ENCODE results near the gene OR12D2. TPM values are rescaled to one million over a fixed set of nuclear protein-coding genes. Genes with fewer than 3 reads are reported as not detected.
A peak's percentile ranks its signal among the peaks of the same experiment; 100 is the strongest.

The OR12D2 gene
- total RNA-seq (2016; rRNA removed; fragmentation: Illumina TruSeq; extraction: Trizol), result not detected in 2 replicates
- not detected in 2 replicates for total RNA-seq (2016; cell fraction: cytosol; rRNA removed; fragmentation: Illumina TruSeq; extraction: Trizol; ENCODE audit: low read depth)
- total RNA-seq (2016; cell fraction: insoluble cytoplasmic fraction; rRNA removed; fragmentation: Illumina TruSeq; extraction: Trizol), result not detected in 2 replicates
- not detected in 2 replicates for total RNA-seq (2016; cell fraction: membrane; rRNA removed; fragmentation: Illumina TruSeq; extraction: Trizol)
- total RNA-seq (2016; cell fraction: nucleus; rRNA removed; fragmentation: Illumina TruSeq; extraction: Trizol), result 0.37 TPM in 1 of 2 replicates, not detected in the other
- 0.05 and 0.26 TPM in 2 replicates for polyA plus RNA-seq (2011; rRNA removed)
- 0.08 TPM in 1 of 2 replicates, not detected in the other for polyA plus RNA-seq (2011; cell fraction: cytosol; rRNA removed)
- polyA plus RNA-seq (2011; cell fraction: nucleus; rRNA removed), result 0.09 and 0.47 TPM in 2 replicates
- polyA plus RNA-seq (2012), result not detected in 2 replicates
- not detected in 2 replicates for polyA plus RNA-seq (2016; cell fraction: cytosol; fragmentation: Illumina TruSeq; extraction: Trizol; ENCODE audit: low read depth)
- not detected in 2 replicates for polyA plus RNA-seq (2016; cell fraction: insoluble cytoplasmic fraction; fragmentation: Illumina TruSeq; extraction: Trizol; ENCODE audit: low read depth)
- not detected in 2 replicates for polyA plus RNA-seq (2016; cell fraction: membrane; fragmentation: Illumina TruSeq; extraction: Trizol; ENCODE audit: low read depth)
- not detected in 2 replicates for polyA plus RNA-seq (2016; cell fraction: nucleus; fragmentation: Illumina TruSeq; extraction: Trizol; ENCODE audit: insufficient read depth, low read depth)
- polyA minus RNA-seq (2011; rRNA and poly(A)+ RNA removed; ENCODE audit: low replicate concordance), result 2.6 TPM in 1 of 2 replicates, not detected in the other
- not detected in 2 replicates for polyA minus RNA-seq (2011; cell fraction: cytosol; rRNA and poly(A)+ RNA removed)
- polyA minus RNA-seq (2011; cell fraction: nucleus; rRNA and poly(A)+ RNA removed), result 2.4 and 3.0 TPM in 2 replicates
- percentile 17 among the genes with signal in this experiment for Bru-seq, nascent RNA
- BruChase-seq, experiment 1, labeled RNA remaining after a 6-hour chase, result not detected
- BruChase-seq, experiment 2, labeled RNA remaining after a 2-hour chase, result percentile 8 among the genes with signal in this experiment
- long read RNA-seq, experiment 1, result 0 reads
- long read RNA-seq, experiment 2, result 0 reads

- Histone ChIP-seq H4K20me1 (ENCODE audit: insufficient read depth, low read length) (no peaks in the 10 kb centered on the region), H3K4me1 (ENCODE audit: insufficient read depth, low read length) (no peaks in the 10 kb centered on the region), H3K79me2 (ENCODE audit: insufficient read depth, low read length) (no peaks in the 10 kb centered on the region), H3K36me3 (replicated peaks in 1 of 2; ENCODE audit: control insufficient read depth in 1 of 2, insufficient read depth in 2 of 2, low read length in 2 of 2) (no peaks in the 10 kb centered on the region), H3K9me3 (ENCODE audit: low read length) (no peaks in the 10 kb centered on the region), H3K4me3 (replicated peaks in 1 of 3; ENCODE audit: insufficient read depth in 1 of 3, low read depth in 2 of 3, low read length in 3 of 3) (no peak within 1 kb of the TSS), H3K27me3 (ENCODE audit: control insufficient read depth in 1 of 2, insufficient read depth in 2 of 2, low read length in 2 of 2) (no peaks in the 10 kb centered on the region), H3K27ac (ENCODE audit: extremely low read length, insufficient read depth, low read length) (no peak within 1 kb of the TSS), H2AFZ (ENCODE audit: low read length) (no peak within 1 kb of the TSS), H3K9ac (ENCODE audit: insufficient read depth, low read depth, low read length) (no peak within 1 kb of the TSS), H3K4me2 (ENCODE audit: low read depth, low read length) (no peak within 1 kb of the TSS)
- intact Hi-C loops (cut with micrococcal nuclease; ENCODE audit: unreplicated experiment), result no loop called here
- in situ Hi-C loops (cut with HindIII; ENCODE audit: extremely low pct_ligation_motif_present, low pct_unique_long_range_greater_than_20kb), result no loop called here
- ChIA-PET POLR2A (no interaction called here), CTCF (ENCODE audit: low intra/inter-chr PET ratio, low total read pairs) (no interaction called here)
- DNase-seq (ENCODE audit: low spot score), result no peak
- no peak for ATAC-seq
- no peak for FAIRE-seq
- BruUV-seq (replicated peaks), result no TSS peak
- no peak for TF ChIP-seq KAT7 (CRISPR knock-in tag; IDR thresholded peaks at IDR 0.05; ENCODE audit: borderline replicate concordance)
- TF ChIP-seq ESRRA (CRISPR knock-in tag; IDR thresholded peaks at IDR 0.05; ENCODE audit: low read depth), result no peak
- no peak for TF ChIP-seq TOPORS (CRISPR knock-in tag; IDR thresholded peaks at IDR 0.05)
- TF ChIP-seq ZBTB39 (CRISPR knock-in tag; IDR thresholded peaks at IDR 0.05), result no peak
- no peak for TF ChIP-seq BRCA1 (CRISPR knock-in tag; IDR thresholded peaks at IDR 0.05)
- no peak for TF ChIP-seq KDM4B (CRISPR knock-in tag; IDR thresholded peaks at IDR 0.05)
- no peak for TF ChIP-seq REPIN1 (CRISPR knock-in tag; IDR thresholded peaks at IDR 0.05; ENCODE audit: borderline replicate concordance, low read depth)
- no peak for TF ChIP-seq AFF4 (CRISPR knock-in tag; IDR thresholded peaks at IDR 0.05)
- TF ChIP-seq ZSCAN20 (CRISPR knock-in tag; IDR thresholded peaks at IDR 0.05; ENCODE audit: borderline replicate concordance), result no peak
- TF ChIP-seq ATF3 (CRISPR knock-in tag; IDR thresholded peaks at IDR 0.05), result no peak
- TF ChIP-seq ZNF362 (CRISPR knock-in tag; IDR thresholded peaks at IDR 0.05; ENCODE audit: borderline replicate concordance), result no peak
- TF ChIP-seq NR3C1 (CRISPR knock-in tag; IDR thresholded peaks at IDR 0.05), result no peak
- TF ChIP-seq ZNF572 (CRISPR knock-in tag; IDR thresholded peaks at IDR 0.05), result no peak
Measured at GRCh38 chr6:29395331-29395730, at the start of gene OR12D2. TSS of gene OR12D2 (plus strand) at chr6:29395631. CDS start at chr6:29396700, 1,069 bp downstream.
